Osteocyte (in vitro differentiated cells): ENCODE results near the gene SDC4. TPM values are rescaled to one million over a fixed set of nuclear protein-coding genes. Genes with fewer than 3 reads are reported as not detected.

Source experiments
- DNase-seq: peaks from one replicate; pipeline ENCODE4 v3.0.0; 2021; ENCODE audit warnings: mixed read lengths; ENCODE audit not compliant: unreplicated experiment; ENCODE audit errors: extremely low spot score
- H3K27ac Mint-ChIP-seq: one replicate; pipeline ENCODE4 v1.8.0; 2021; ENCODE audit warnings: mild to moderate bottlenecking, mixed read lengths; ENCODE audit not compliant: unreplicated experiment
- H3K27me3 Mint-ChIP-seq: one replicate; pipeline ENCODE4 v1.8.0; 2021; ENCODE audit warnings: mixed read lengths; ENCODE audit not compliant: unreplicated experiment
- H3K36me3 Mint-ChIP-seq: one replicate; pipeline ENCODE4 v1.8.0; 2021; ENCODE audit warnings: mixed read lengths; ENCODE audit not compliant: unreplicated experiment
- H3K4me1 Mint-ChIP-seq: one replicate; pipeline ENCODE4 v1.8.0; 2021; ENCODE audit warnings: mixed read lengths; ENCODE audit not compliant: unreplicated experiment
- H3K4me3 Mint-ChIP-seq: one replicate; pipeline ENCODE4 v1.8.0; 2021; ENCODE audit warnings: mild to moderate bottlenecking, moderate library complexity, mixed read lengths; ENCODE audit not compliant: unreplicated experiment
- H3K9me3 Mint-ChIP-seq: one replicate; pipeline ENCODE4 v1.8.0; 2021; ENCODE audit warnings: mixed read lengths; ENCODE audit not compliant: unreplicated experiment
- CTCF ChIP-seq: fragments of 200-600 bp; sonication (generic); IDR thresholded peaks from 2 replicates; pipeline ENCODE4 v1.5.0; 2021; ENCODE audit warnings: antibody characterized with exemption, mild to moderate bottlenecking, moderate library complexity
- total RNA-seq: library from RNA; stranded (reverse); gene quantifications from 2 replicates; pipeline ENCODE4 v1.2.1, GENCODE V29; 2021

SDC4 gene
- total RNA-seq, 1 donor from 2014 or later: 31.5 TPM

GRCh38 chr20:45370571-45371160 lies 22.4 kb upstream of the SDC4 start:
- Mint-ChIP-seq H3K4me3 (no peak overlapping the region), H3K36me3 (peaks cover 20% of the 10 kb centered on the region), H3K27me3 (no peaks in the 10 kb centered on the region), H3K27ac (no peak overlapping the region), H3K9me3 (no peaks in the 10 kb centered on the region), H3K4me1 (peaks cover 5% of the 10 kb centered on the region)
- DNase-seq: peak; percentile 51
- no peak for TF ChIP-seq CTCF

GRCh38 chr20:45368221-45368980 lies 20.2 kb upstream of the SDC4 start:
- peak overlapping the region; percentile 23 for H3K27ac Mint-ChIP-seq
- TF ChIP-seq CTCF: no peak
- peak; percentile 48 for DNase-seq
- H3K4me1 Mint-ChIP-seq: peaks cover 18% of the 10 kb centered on the region
- no peak overlapping the region for H3K4me3 Mint-ChIP-seq
- peaks cover 20% of the 10 kb centered on the region for H3K36me3 Mint-ChIP-seq
- H3K9me3 Mint-ChIP-seq: no peaks in the 10 kb centered on the region
- no peaks in the 10 kb centered on the region for H3K27me3 Mint-ChIP-seq

- no peak for DNase-seq
- Mint-ChIP-seq H3K27ac (no peak overlapping the region), H3K4me3 (no peak overlapping the region), H3K27me3 (no peaks in the 10 kb centered on the region), H3K36me3 (peaks cover 20% of the 10 kb centered on the region), H3K9me3 (no peaks in the 10 kb centered on the region), H3K4me1 (peaks cover 22% of the 10 kb centered on the region)
- TF ChIP-seq CTCF: no peak
Measured at GRCh38 chr20:45367126-45367525, 18.9 kb upstream of the SDC4 start.

- no peak for TF ChIP-seq CTCF
- H3K27ac Mint-ChIP-seq: no peak overlapping the region
- H3K36me3 Mint-ChIP-seq: peaks cover 20% of the 10 kb centered on the region
- DNase-seq: peak; percentile 54
- H3K4me1 Mint-ChIP-seq: peaks cover 22% of the 10 kb centered on the region
- H3K27me3 Mint-ChIP-seq: no peaks in the 10 kb centered on the region
- H3K9me3 Mint-ChIP-seq: no peaks in the 10 kb centered on the region
- H3K4me3 Mint-ChIP-seq: no peak overlapping the region
Measured at GRCh38 chr20:45366631-45367030, 18.4 kb upstream of the SDC4 start.

- no peak for TF ChIP-seq CTCF
- no peaks in the 10 kb centered on the region for H3K9me3 Mint-ChIP-seq
- no peak for DNase-seq
- H3K4me3 Mint-ChIP-seq: no peak overlapping the region
- no peak overlapping the region for H3K27ac Mint-ChIP-seq
- H3K27me3 Mint-ChIP-seq: no peaks in the 10 kb centered on the region
- H3K4me1 Mint-ChIP-seq: peaks cover 22% of the 10 kb centered on the region
- peaks cover 20% of the 10 kb centered on the region for H3K36me3 Mint-ChIP-seq
Measured at GRCh38 chr20:45366192-45366591, 18.0 kb upstream of the SDC4 start.
